ENCODE data around the gene NABP1. TPM values are rescaled to one million over a fixed set of nuclear protein-coding genes. Genes with fewer than 3 reads are reported as not detected.

The NABP1 gene
- total RNA-seq, 2 experiments from 2014 or later, result 16.7 to 42.5 TPM

DNA sequence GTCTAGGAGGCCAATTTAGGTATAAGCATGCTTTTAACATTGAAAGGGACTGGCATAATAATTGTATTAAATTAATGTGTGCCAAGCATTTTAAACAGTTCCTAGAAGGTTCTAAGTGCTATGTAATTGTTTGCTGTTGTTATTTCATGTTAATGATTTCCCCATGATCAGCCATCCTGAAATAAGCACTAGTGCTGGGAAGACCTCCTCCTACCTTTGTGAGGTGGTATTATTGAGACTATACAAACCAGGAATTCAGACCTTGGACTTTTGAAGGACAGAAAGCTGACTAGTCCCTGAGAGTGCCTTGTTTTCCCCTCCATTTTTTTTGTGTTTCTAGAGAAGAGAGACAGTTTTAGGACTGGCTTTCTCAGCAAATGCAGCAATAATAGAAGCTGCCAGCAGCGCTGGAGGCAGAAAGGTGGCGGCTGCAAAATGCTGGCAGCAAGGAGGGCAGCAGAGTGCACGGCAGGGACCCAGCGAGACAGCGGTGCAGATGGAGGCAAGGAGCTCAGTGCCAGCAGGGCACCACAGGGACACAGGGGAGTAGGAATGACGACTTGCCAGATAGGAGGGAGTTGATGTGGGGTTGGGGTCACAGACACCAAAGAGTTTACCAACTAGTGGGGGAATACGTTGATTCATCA is 25.3 kb downstream of the NABP1 start:
- Histone ChIP-seq H3K4me2 (ENCODE audit: low read length) (no peak overlapping the region), H3K4me3 (ENCODE audit: low read depth, low read length, poor library complexity, severe bottlenecking) (no peak overlapping the region), H2AFZ (ENCODE audit: low read length) (no peak overlapping the region), H3K9me2 (ENCODE audit: insufficient read depth, low read length) (no peaks in the 10 kb centered on the region), H3K4me1 (ENCODE audit: insufficient read depth, low read length, poor library complexity, severe bottlenecking) (no peaks in the 10 kb centered on the region), H4K20me1 (ENCODE audit: insufficient read depth, low read length) (no peaks in the 10 kb centered on the region), H3K9me3 (ENCODE audit: low read length) (0 out of 2 replicates have a peak, but pooled peaks cover 4% of the 10 kb centered on the region), H3K27ac (ENCODE audit: low read depth, low read length, poor library complexity, severe bottlenecking) (no peak overlapping the region), H3K79me2 (ENCODE audit: insufficient read depth, low read depth, low read length) (no peaks in the 10 kb centered on the region), H3K36me3 (ENCODE audit: insufficient read depth, low read length) (no peaks in the 10 kb centered on the region)
- POLR2A ChIA-PET, result no interaction called here
- no TSS peak for BruUV-seq (replicated peaks)
- no peak for DNase-seq (ENCODE audit: low spot score)
- TF ChIP-seq CTCF (conservative IDR thresholded peaks at IDR 0.05; ENCODE audit: low read length) (no peak), EZH2phosphoT487 (IDR thresholded peaks at IDR 0.05; ENCODE audit: borderline replicate concordance, low read depth, low read length) (no peak)
- intact Hi-C loops (cut with micrococcal nuclease; ENCODE audit: unreplicated experiment), result no loop called here
- CTCF ChIA-PET (ENCODE audit: unreplicated experiment), result no interaction called here

GRCh38 chr2:191705084-191705483 is 27.1 kb downstream of the NABP1 start:
- intact Hi-C loops (cut with micrococcal nuclease; ENCODE audit: unreplicated experiment), result no loop called here
- BruUV-seq (replicated peaks), result no TSS peak
- no peak for DNase-seq (ENCODE audit: low spot score)

More at GRCh38 chr2:191705084-191705483, 27.1 kb downstream of the NABP1 start:
- Histone ChIP-seq H3K4me1 (ENCODE audit: insufficient read depth, low read length, poor library complexity, severe bottlenecking) (no peaks in the 10 kb centered on the region), H4K20me1 (ENCODE audit: insufficient read depth, low read length) (no peaks in the 10 kb centered on the region), H3K9me2 (ENCODE audit: insufficient read depth, low read length) (no peaks in the 10 kb centered on the region), H3K4me2 (ENCODE audit: low read length) (no peak overlapping the region), H3K4me3 (ENCODE audit: low read depth, low read length, poor library complexity, severe bottlenecking) (no peak overlapping the region), H3K36me3 (ENCODE audit: insufficient read depth, low read length) (no peaks in the 10 kb centered on the region), H3K9me3 (ENCODE audit: low read length) (no peaks in the 10 kb centered on the region), H3K79me2 (ENCODE audit: insufficient read depth, low read depth, low read length) (no peaks in the 10 kb centered on the region), H2AFZ (ENCODE audit: low read length) (no peak overlapping the region), H3K27ac (ENCODE audit: low read depth, low read length, poor library complexity, severe bottlenecking) (no peak overlapping the region)
- ChIA-PET POLR2A (interaction anchor here (0.5 to 0.7 kb wide), 2 partner anchors 49 to 467 kb away, joined by 3 to 4 read pairs; no protein-coding TSS in a partner anchor), CTCF (ENCODE audit: unreplicated experiment) (no interaction called here)
- TF ChIP-seq CTCF (conservative IDR thresholded peaks at IDR 0.05; ENCODE audit: low read length) (no peak), EZH2phosphoT487 (IDR thresholded peaks at IDR 0.05; ENCODE audit: borderline replicate concordance, low read depth, low read length) (no peak)
